GM12875 (cell line): ENCODE measurements around the gene EHBP1.
"Not testable (repeated sequence)": the region's sequence is repeated elsewhere in the genome, so short reads cannot be mapped to it uniquely, and the experiment has no call there.

ENCODE experiments used
- H3K4me3 ChIP-seq: one replicate; pipeline ENCODE4 v1.5.1; 2011; ENCODE audit warnings: low read depth, low read length, control low read depth
- CTCF ChIP-seq: IDR thresholded peaks from 2 replicates; pipeline ENCODE4 v1.5.1; 2011; ENCODE audit warnings: low read depth, mild to moderate bottlenecking, control low read depth, inconsistent platforms, low read length, moderate library complexity, borderline replicate concordance; ENCODE audit not compliant: insufficient read depth

EHBP1 gene

GRCh38 chr2:63064197-63064596 is 358.7 kb downstream of the EHBP1 start:
- H3K4me3 ChIP-seq = no peak overlapping the region
- TF ChIP-seq CTCF = no peak

GRCh38 chr2:63064661-63065060 is 359.1 kb downstream of the EHBP1 start:
- no peak for TF ChIP-seq CTCF
- H3K4me3 ChIP-seq = no peak overlapping the region

GRCh38 chr2:63066265-63066664 is 360.8 kb downstream of the EHBP1 start:
- TF ChIP-seq CTCF = no peak
- no peak overlapping the region for H3K4me3 ChIP-seq

- no peak overlapping the region for H3K4me3 ChIP-seq
- no peak for TF ChIP-seq CTCF
Measured at GRCh38 chr2:63066838-63067237, 361.3 kb downstream of the EHBP1 start.

- no peak for TF ChIP-seq CTCF
- H3K4me3 ChIP-seq = no peak overlapping the region
Measured at GRCh38 chr2:63071664-63072063, 366.2 kb downstream of the EHBP1 start.

GRCh38 chr2:63073994-63074393 is 368.5 kb downstream of the EHBP1 start:
- H3K4me3 ChIP-seq = no peak overlapping the region
- no peak for TF ChIP-seq CTCF

- not testable (repeated sequence) for H3K4me3 ChIP-seq
Measured at GRCh38 chr2:63074399-63074798, 368.9 kb downstream of the EHBP1 start.

- peak; percentile 52; the same call in 1 of the 2 replicates for TF ChIP-seq CTCF
- H3K4me3 ChIP-seq = no peak overlapping the region
Measured at GRCh38 chr2:63078852-63079606, 373.5 kb downstream of the EHBP1 start.
